ENCODE measurements around the gene KLHDC8A.

KLHDC8A gene

DNA sequence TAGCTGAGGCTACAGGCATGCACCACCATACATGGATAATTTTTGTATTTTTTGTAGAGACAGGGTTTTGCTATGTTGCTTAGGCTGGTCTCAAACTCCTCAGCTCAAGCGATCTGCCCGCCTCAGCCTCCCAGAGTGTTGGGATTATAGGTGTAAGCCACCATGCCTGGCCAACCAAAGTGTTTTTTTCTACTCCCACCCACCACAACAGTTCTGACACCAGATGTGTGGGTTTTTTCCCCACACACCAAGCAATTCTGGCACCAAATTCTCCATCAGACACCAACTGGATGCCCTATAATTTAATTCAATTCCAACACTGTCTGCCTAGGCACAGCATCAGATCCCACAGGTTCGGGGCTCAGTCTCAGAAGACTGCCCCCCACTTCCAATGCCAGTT is 20.6 kb upstream of the KLHDC8A start:
- in situ Hi-C loops (cut with MboI; ENCODE audit: low sequenced_read_pairs, unreplicated experiment) = no loop called here
- no peak for TF ChIP-seq CTCF (IDR thresholded peaks at IDR 0.05; ENCODE audit: borderline replicate concordance, control extremely low read depth, extremely low read depth, insufficient read depth, missing control alignments)
- no peak for DNase-seq (ENCODE audit: low spot score)

DNA sequence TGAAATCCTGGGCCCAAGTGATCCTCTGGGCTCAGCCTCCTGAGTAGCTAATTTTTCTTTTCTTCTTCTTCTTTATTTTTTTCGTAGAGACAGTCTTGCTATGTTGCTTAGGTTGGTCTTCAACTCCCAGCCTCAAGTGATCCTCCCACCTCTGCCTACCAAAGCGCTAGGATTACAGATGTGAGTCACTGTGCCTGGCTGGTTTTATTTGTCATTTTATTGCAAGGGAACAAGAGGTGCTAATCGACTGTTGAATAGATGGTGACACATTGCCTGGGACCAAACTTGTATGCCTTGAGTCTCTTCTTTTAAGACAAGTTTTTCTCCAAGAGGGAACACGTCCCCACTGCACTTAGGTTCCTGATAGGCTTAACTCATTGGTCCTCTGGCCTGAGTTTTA is 20.0 kb upstream of the KLHDC8A start:
- DNase-seq (ENCODE audit: low spot score) = no peak
- in situ Hi-C loops (cut with MboI; ENCODE audit: low sequenced_read_pairs, unreplicated experiment) = no loop called here
- no peak for TF ChIP-seq CTCF (IDR thresholded peaks at IDR 0.05; ENCODE audit: borderline replicate concordance, control extremely low read depth, extremely low read depth, insufficient read depth, missing control alignments)

- no peak for TF ChIP-seq CTCF (IDR thresholded peaks at IDR 0.05; ENCODE audit: borderline replicate concordance, control extremely low read depth, extremely low read depth, insufficient read depth, missing control alignments)
- in situ Hi-C loops (cut with MboI; ENCODE audit: low sequenced_read_pairs, unreplicated experiment) = no loop called here
- no peak for DNase-seq (ENCODE audit: low spot score)
These were observed 19.3 kb upstream of the KLHDC8A start for GRCh38 chr1:205375835-205376545.

DNA sequence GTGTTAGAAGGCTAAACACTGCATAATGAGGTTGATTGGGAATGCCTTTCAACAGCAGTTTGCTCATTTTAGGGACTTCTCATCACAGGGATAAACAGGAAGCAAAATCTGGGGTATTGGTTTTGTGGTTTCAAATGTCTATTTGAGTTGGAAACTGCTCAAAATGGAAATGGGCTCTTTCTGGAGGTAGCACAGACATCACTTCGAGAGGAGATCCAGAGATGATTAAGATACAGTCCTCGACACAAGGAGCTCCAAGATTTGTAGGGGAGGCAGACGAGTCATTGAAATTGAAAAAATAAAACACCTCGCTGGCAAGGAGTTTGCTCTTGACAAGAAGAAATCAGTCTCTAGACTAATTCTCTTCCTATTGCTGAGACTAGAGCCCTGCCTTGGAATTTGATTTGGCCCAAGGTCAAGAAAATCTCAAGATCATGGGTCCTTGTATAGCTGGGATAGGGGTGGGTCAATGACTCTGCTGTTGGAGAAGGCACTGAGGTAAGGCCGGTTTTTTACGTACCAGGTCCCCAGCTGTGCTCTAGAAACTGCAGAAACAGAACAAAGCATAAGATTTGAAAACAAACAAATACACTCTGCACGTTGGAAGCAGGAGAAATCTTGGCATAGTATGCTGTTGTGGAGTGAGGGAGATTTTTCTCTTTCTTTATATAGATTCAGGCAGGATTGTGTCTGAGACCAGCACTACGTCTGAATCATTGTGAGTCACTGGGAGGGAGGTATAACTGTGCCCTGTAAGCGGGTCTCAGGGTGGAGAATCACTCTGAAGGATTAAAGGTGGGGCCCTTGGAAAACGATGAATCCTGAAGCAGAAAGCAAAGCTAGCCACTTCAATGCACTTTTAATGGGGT is 17.7 kb upstream of the KLHDC8A start:
- in situ Hi-C loops (cut with MboI; ENCODE audit: low sequenced_read_pairs, unreplicated experiment) = no loop called here
- no peak for DNase-seq (ENCODE audit: low spot score)
- TF ChIP-seq CTCF (IDR thresholded peaks at IDR 0.05; ENCODE audit: borderline replicate concordance, control extremely low read depth, extremely low read depth, insufficient read depth, missing control alignments) = no peak

DNA sequence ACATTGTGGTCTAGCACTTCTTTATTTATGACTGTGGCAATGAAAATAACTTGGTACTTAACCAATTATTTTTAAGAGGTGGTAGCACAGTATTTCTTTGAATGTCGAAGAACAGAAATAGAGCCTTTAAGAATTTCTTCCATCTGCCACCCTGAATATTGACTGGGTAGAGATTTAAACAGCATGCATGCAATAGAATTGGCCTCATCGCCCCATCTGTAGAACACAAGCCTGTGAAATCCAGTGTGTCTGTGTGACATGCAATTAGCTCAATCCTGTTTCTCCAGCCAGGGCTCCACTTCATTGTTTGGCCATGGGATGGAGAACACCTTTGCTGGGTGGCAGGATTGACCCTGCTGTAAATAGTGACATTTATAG is 17.1 kb upstream of the KLHDC8A start:
- DNase-seq (ENCODE audit: low spot score) = no peak
- in situ Hi-C loops (cut with MboI; ENCODE audit: low sequenced_read_pairs, unreplicated experiment) = no loop called here
- no peak for TF ChIP-seq CTCF (IDR thresholded peaks at IDR 0.05; ENCODE audit: borderline replicate concordance, control extremely low read depth, extremely low read depth, insufficient read depth, missing control alignments)

- in situ Hi-C loops (cut with MboI; ENCODE audit: low sequenced_read_pairs, unreplicated experiment) = no loop called here
- no peak for TF ChIP-seq CTCF (IDR thresholded peaks at IDR 0.05; ENCODE audit: borderline replicate concordance, control extremely low read depth, extremely low read depth, insufficient read depth, missing control alignments)
- DNase-seq (ENCODE audit: low spot score) = no peak
These were observed 16.5 kb upstream of the KLHDC8A start for GRCh38 chr1:205373022-205373797.

All from GM13976 (cell line).